Ectodermal cell (in vitro differentiated cells): Measurements from ENCODE around the gene TRAF5.

Source experiments
- H3K27ac ChIP-seq: 2 replicates; pipeline ENCODE4 v1.7.0; 2013; ENCODE audit warnings: mild to moderate bottlenecking, low read depth, low read length; ENCODE audit not compliant: insufficient read depth, poor library complexity, severe bottlenecking
- H3K27me3 ChIP-seq: 2 replicates; pipeline ENCODE4 v1.7.0; 2013; ENCODE audit warnings: mild to moderate bottlenecking, low read length; ENCODE audit not compliant: insufficient read depth, control insufficient read depth, poor library complexity, severe bottlenecking
- H3K36me3 ChIP-seq: one replicate; pipeline ENCODE4 v1.7.0; 2013; ENCODE audit warnings: low read length; ENCODE audit not compliant: control insufficient read depth, insufficient read depth
- H3K4me1 ChIP-seq: one replicate; pipeline ENCODE4 v1.7.0; 2013; ENCODE audit warnings: low read length; ENCODE audit not compliant: control insufficient read depth, insufficient read depth
- H3K4me3 ChIP-seq: 2 replicates; pipeline ENCODE4 v1.7.0; 2013; ENCODE audit warnings: low read depth, low read length, control low read depth; ENCODE audit not compliant: insufficient read depth
- H3K9me3 ChIP-seq: 2 replicates; pipeline ENCODE4 v1.7.0; 2013; ENCODE audit warnings: mild to moderate bottlenecking, low read length, moderate library complexity; ENCODE audit not compliant: control insufficient read depth
- WGBS, 2 experiments: methylation state at CpG; one replicate each; pipeline ENCODE4 v1.1.7; 2013; ENCODE audit warnings: missing lambda C conversion rate in 2 of 2; 5-methylcytosine and 5-hydroxymethylcytosine counted together

TRAF5 gene

DNA sequence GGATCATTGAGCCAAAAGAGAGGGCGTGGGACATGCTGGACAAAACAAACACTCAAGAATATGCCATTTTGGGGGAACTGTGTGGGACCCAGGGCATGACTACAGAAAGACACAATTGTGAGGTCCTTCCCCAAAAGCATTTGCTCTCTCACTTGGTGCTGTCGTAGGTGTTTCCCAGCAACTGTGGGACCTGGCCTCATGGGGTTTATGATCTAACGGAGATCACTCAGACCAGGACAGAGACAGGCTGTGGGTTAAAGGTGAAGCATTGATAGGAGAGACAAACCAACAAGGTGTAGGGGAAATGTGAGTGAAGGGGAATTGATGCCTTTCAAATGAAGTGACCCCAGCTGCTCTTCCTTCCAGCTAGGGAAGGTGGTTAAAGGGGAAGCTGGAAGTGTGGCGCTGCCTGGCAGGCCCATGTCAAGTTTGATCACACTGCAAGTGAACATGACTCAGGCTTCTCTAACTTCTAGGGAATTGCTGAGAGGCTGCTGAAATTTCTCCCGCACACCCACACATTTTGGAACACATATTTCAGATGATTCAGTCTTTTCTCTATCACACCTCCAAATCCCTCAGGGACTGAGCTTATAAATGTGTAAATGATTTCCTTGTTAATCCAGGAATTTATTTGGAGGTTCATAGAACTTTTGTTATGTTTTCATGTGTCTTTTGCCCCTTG lies 30.2 kb downstream of the TRAF5 start:
- no peak overlapping the region for H3K4me3 ChIP-seq
- 76 to 78% methylated on average over 5 of the region's 5 CpGs for WGBS, 2 experiments
- no peaks in the 10 kb centered on the region for H3K9me3 ChIP-seq
- H3K27ac ChIP-seq = no peak overlapping the region
- no peaks in the 10 kb centered on the region for H3K27me3 ChIP-seq
- no peaks in the 10 kb centered on the region for H3K4me1 ChIP-seq
- H3K36me3 ChIP-seq = peaks cover 5% of the 10 kb centered on the region

DNA sequence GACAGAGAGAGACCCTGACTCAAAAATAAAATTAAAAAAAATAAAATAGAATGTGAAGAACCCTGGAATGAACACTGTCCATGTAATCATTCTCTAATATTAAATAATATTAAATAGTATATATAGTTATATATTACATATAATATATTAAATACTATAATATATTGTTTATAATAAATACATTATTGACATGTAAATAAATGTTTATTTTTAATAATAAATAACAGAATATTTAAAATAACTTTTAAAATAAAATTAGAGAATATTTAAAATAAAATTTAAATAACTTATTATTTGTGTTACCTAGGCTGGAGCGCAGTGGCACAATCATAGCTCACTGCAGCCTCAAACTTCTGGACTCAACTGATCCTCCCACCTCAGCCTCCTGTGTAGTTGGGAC lies 32.1 kb downstream of the TRAF5 start:
- H3K27ac ChIP-seq = no peak overlapping the region

GRCh38 chr1:211359876-211360275 lies 33.2 kb downstream of the TRAF5 start:
- H3K27ac ChIP-seq = no peak overlapping the region
- H3K9me3 ChIP-seq = no peaks in the 10 kb centered on the region
- WGBS, 2 experiments = 95 to 98% methylated on average over 3 of the region's 3 CpGs
- no peaks in the 10 kb centered on the region for H3K4me1 ChIP-seq
- H3K36me3 ChIP-seq = peaks cover 5% of the 10 kb centered on the region
- no peak overlapping the region for H3K4me3 ChIP-seq
- no peaks in the 10 kb centered on the region for H3K27me3 ChIP-seq

More for the DNA sequence above, 32.1 kb downstream of the TRAF5 start:
- Histone ChIP-seq H3K36me3 (peaks cover 5% of the 10 kb centered on the region), H3K4me1 (no peaks in the 10 kb centered on the region), H3K4me3 (no peak overlapping the region), H3K27me3 (no peaks in the 10 kb centered on the region), H3K9me3 (no peaks in the 10 kb centered on the region)
- 92 to 100% methylated on average over 1 of the region's 1 CpG for WGBS, 2 experiments

DNA sequence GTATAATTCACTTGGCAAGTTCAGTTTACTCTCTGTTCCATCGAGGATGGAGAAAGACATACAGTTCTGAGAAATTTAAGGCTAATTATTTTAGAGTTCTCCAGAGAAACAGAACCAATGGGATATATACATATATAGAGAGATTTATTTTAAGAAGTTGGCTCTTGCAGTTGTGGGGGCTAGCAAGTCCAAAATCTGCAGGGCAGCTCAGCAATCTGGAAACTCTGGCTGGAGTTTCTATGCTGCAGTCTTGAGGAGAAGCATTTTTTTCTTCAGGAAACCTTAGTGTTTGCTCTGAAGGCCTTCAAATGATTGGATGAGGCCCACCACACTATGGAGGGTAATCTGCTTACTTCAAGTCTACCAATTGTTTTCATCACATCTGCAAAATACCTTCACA lies 34.6 kb downstream of the TRAF5 start:
- H3K9me3 ChIP-seq = no peaks in the 10 kb centered on the region
- WGBS, 2 experiments = 100% methylated on average over 1 of the region's 1 CpG
- H3K4me1 ChIP-seq = no peaks in the 10 kb centered on the region
- no peak overlapping the region for H3K27ac ChIP-seq
- no peaks in the 10 kb centered on the region for H3K27me3 ChIP-seq
- no peak overlapping the region for H3K4me3 ChIP-seq
- H3K36me3 ChIP-seq = peaks cover 5% of the 10 kb centered on the region

- Histone ChIP-seq H3K4me1 (no peaks in the 10 kb centered on the region), H3K27me3 (no peaks in the 10 kb centered on the region), H3K4me3 (no peak overlapping the region), H3K36me3 (no peaks in the 10 kb centered on the region), H3K27ac (no peak overlapping the region), H3K9me3 (no peaks in the 10 kb centered on the region)
- WGBS, 2 experiments = 98% methylated on average over 8 to 9 of the region's 9 CpGs
Observed at GRCh38 chr1:211369640-211370039, 43.0 kb downstream of the TRAF5 start.

GRCh38 chr1:211370669-211371068 lies 44.0 kb downstream of the TRAF5 start:
- peaks cover 6% of the 10 kb centered on the region for H3K4me1 ChIP-seq
- H3K9me3 ChIP-seq = no peaks in the 10 kb centered on the region
- H3K27ac ChIP-seq = no peak overlapping the region
- no peaks in the 10 kb centered on the region for H3K36me3 ChIP-seq
- WGBS, 2 experiments = 98 to 100% methylated on average over 2 of the region's 2 CpGs
- H3K27me3 ChIP-seq = no peaks in the 10 kb centered on the region
- H3K4me3 ChIP-seq = no peak overlapping the region

GRCh38 chr1:211371406-211372105 lies 44.9 kb downstream of the TRAF5 start:
- Histone ChIP-seq H3K4me1 (peaks cover 6% of the 10 kb centered on the region), H3K4me3 (no peak overlapping the region), H3K36me3 (no peaks in the 10 kb centered on the region), H3K27ac (no peak overlapping the region), H3K9me3 (no peaks in the 10 kb centered on the region), H3K27me3 (no peaks in the 10 kb centered on the region)
- WGBS, 2 experiments = 84 to 95% methylated on average over 1 of the region's 1 CpG

- WGBS, 2 experiments = 93 to 97% methylated on average over 4 of the region's 4 CpGs
- Histone ChIP-seq H3K9me3 (no peaks in the 10 kb centered on the region), H3K27ac (no peak overlapping the region), H3K4me1 (peaks cover 9% of the 10 kb centered on the region), H3K27me3 (no peaks in the 10 kb centered on the region), H3K4me3 (no peak overlapping the region), H3K36me3 (no peaks in the 10 kb centered on the region)
Observed at GRCh38 chr1:211372463-211372862, 45.8 kb downstream of the TRAF5 start.

GRCh38 chr1:211375146-211375818 lies 48.6 kb downstream of the TRAF5 start:
- no peak overlapping the region for H3K4me3 ChIP-seq
- H3K4me1 ChIP-seq = peaks cover 9% of the 10 kb centered on the region
- H3K9me3 ChIP-seq = no peaks in the 10 kb centered on the region
- H3K36me3 ChIP-seq = no peaks in the 10 kb centered on the region
- no peak overlapping the region for H3K27ac ChIP-seq
- WGBS, 2 experiments = 64 to 73% methylated on average over 5 of the region's 5 CpGs
- no peaks in the 10 kb centered on the region for H3K27me3 ChIP-seq

- Histone ChIP-seq H3K4me3 (no peak overlapping the region), H3K27me3 (no peaks in the 10 kb centered on the region), H3K27ac (no peak overlapping the region), H3K4me1 (peaks cover 9% of the 10 kb centered on the region), H3K9me3 (no peaks in the 10 kb centered on the region), H3K36me3 (no peaks in the 10 kb centered on the region)
- WGBS, 2 experiments = 41 to 44% methylated on average over 2 of the region's 2 CpGs
Observed at GRCh38 chr1:211375949-211376348, 49.3 kb downstream of the TRAF5 start.
